ENCODE data around the gene ETHE1. TPM values are rescaled to one million over a fixed set of nuclear protein-coding genes. Genes with fewer than 3 reads are reported as not detected.

Gene ETHE1
- total RNA-seq, 1 donor from 2014 or later = 118 TPM

GRCh38 chr19:43483281-43483680 is 43.7 kb downstream of the ETHE1 start:
- Histone ChIP-seq H3K4me1 (no peaks in the 10 kb centered on the region), H3K27ac (no peak overlapping the region), H3K27me3 (no peaks in the 10 kb centered on the region), H3K4me3 (no peak overlapping the region), H3K36me3 (peaks cover 4% of the 10 kb centered on the region in 2 donors), H3K9me3 (no peaks in the 10 kb centered on the region)
- intact Hi-C loops (cut with DNase I) = no loop called here
- TF ChIP-seq CTCF (IDR thresholded peaks at IDR 0.05) = no peak
- DNase-seq (ENCODE audit: low spot score in 2 of 2) = no peak

GRCh38 chr19:43482193-43482592 is 44.8 kb downstream of the ETHE1 start:
- intact Hi-C loops (cut with DNase I) = no loop called here
- DNase-seq (ENCODE audit: low spot score in 2 of 2) = no peak
- H3K9me3 ChIP-seq = no peaks in the 10 kb centered on the region

GRCh38 chr19:43481701-43482100 is 45.3 kb downstream of the ETHE1 start:
- H3K4me3 ChIP-seq = no peak overlapping the region
- intact Hi-C loops (cut with DNase I) = no loop called here
- H3K27ac ChIP-seq = no peak overlapping the region
- peaks cover 4% of the 10 kb centered on the region in 2 donors for H3K36me3 ChIP-seq
- no peak for DNase-seq (ENCODE audit: low spot score in 2 of 2)
- H3K9me3 ChIP-seq = no peaks in the 10 kb centered on the region
- TF ChIP-seq CTCF (IDR thresholded peaks at IDR 0.05) = no peak
- no peaks in the 10 kb centered on the region for H3K4me1 ChIP-seq
- H3K27me3 ChIP-seq = no peaks in the 10 kb centered on the region

More at GRCh38 chr19:43482193-43482592, 44.8 kb downstream of the ETHE1 start:
- no peak overlapping the region for H3K27ac ChIP-seq
- no peak for TF ChIP-seq CTCF (IDR thresholded peaks at IDR 0.05)
- no peaks in the 10 kb centered on the region for H3K4me1 ChIP-seq
- no peaks in the 10 kb centered on the region for H3K27me3 ChIP-seq
- peaks cover 4% of the 10 kb centered on the region in 2 donors for H3K36me3 ChIP-seq
- H3K4me3 ChIP-seq = no peak overlapping the region

- H3K36me3 ChIP-seq = peaks cover 4% of the 10 kb centered on the region in 2 donors
- no peak overlapping the region for H3K27ac ChIP-seq
- peaks cover 0 to under 1% of the 10 kb centered on the region in 2 donors for H3K4me1 ChIP-seq
- no peak overlapping the region for H3K4me3 ChIP-seq
- intact Hi-C loops (cut with DNase I) = no loop called here
- no peaks in the 10 kb centered on the region for H3K27me3 ChIP-seq
- no peaks in the 10 kb centered on the region for H3K9me3 ChIP-seq
- no peak for DNase-seq (ENCODE audit: low spot score in 2 of 2)
- TF ChIP-seq CTCF (IDR thresholded peaks at IDR 0.05) = no peak
These were observed 46.4 kb downstream of the ETHE1 start for GRCh38 chr19:43480574-43480973.

- Histone ChIP-seq H3K27ac (no peak overlapping the region), H3K4me1 (peaks cover 0 to 3% of the 10 kb centered on the region in 2 donors), H3K36me3 (peaks cover 4% of the 10 kb centered on the region in 2 donors), H3K9me3 (no peaks in the 10 kb centered on the region), H3K4me3 (no peak overlapping the region), H3K27me3 (no peaks in the 10 kb centered on the region)
- no peak for TF ChIP-seq CTCF (IDR thresholded peaks at IDR 0.05)
- no peak for DNase-seq (ENCODE audit: low spot score in 2 of 2)
- intact Hi-C loops (cut with DNase I) = no loop called here
These were observed 46.9 kb downstream of the ETHE1 start for GRCh38 chr19:43479961-43480561.

GRCh38 chr19:43479226-43479625 is 47.8 kb downstream of the ETHE1 start:
- no peak for TF ChIP-seq CTCF (IDR thresholded peaks at IDR 0.05)
- DNase-seq (ENCODE audit: low spot score in 2 of 2) = no peak
- H3K27me3 ChIP-seq = no peaks in the 10 kb centered on the region
- H3K9me3 ChIP-seq = no peaks in the 10 kb centered on the region
- intact Hi-C loops (cut with DNase I) = no loop called here
- no peak overlapping the region for H3K4me3 ChIP-seq
- H3K4me1 ChIP-seq = peaks cover 0 to 7% of the 10 kb centered on the region in 2 donors
- peaks cover 4% of the 10 kb centered on the region in 2 donors for H3K36me3 ChIP-seq
- H3K27ac ChIP-seq = no peak overlapping the region

All from ascending aorta (tissue), 2 donors.